ENCODE measurements around the gene CAMTA1.

Gene CAMTA1

GRCh38 chr1:7358425-7358824, 573.2 kb downstream of the CAMTA1 start:
- H3K4me1 ChIP-seq, result peaks cover 11% of the 10 kb centered on the region
- H3K4me2 ChIP-seq, result no peak overlapping the region
- H3K36me3 ChIP-seq, result no peaks in the 10 kb centered on the region
- no peak overlapping the region for H3K27ac ChIP-seq
- H3K4me3 ChIP-seq, result no peak overlapping the region
- H3K27me3 ChIP-seq, result no peaks in the 10 kb centered on the region
- TF ChIP-seq Cebpa-rat (IDR thresholded peaks at IDR 0.05), result no peak
- H4K20me1 ChIP-seq, result no peaks in the 10 kb centered on the region
- no peak overlapping the region for H3K9ac ChIP-seq
- H3K9me3 ChIP-seq, result peaks cover 4% of the 10 kb centered on the region; the same call in 1 of the 2 replicates

- Histone ChIP-seq H3K27me3 (no peaks in the 10 kb centered on the region), H3K9ac (no peak overlapping the region), H3K4me2 (no peak overlapping the region), H3K4me1 (peaks cover 17% of the 10 kb centered on the region), H3K36me3 (no peaks in the 10 kb centered on the region), H3K9me3 (peaks cover 4% of the 10 kb centered on the region; the same call in 1 of the 2 replicates), H4K20me1 (no peaks in the 10 kb centered on the region), H3K4me3 (no peak overlapping the region), H3K27ac (no peak overlapping the region)
- TF ChIP-seq Cebpa-rat (IDR thresholded peaks at IDR 0.05), result no peak
Measured at GRCh38 chr1:7360526-7360925, 575.3 kb downstream of the CAMTA1 start.

GRCh38 chr1:7362947-7363346, 577.7 kb downstream of the CAMTA1 start:
- Histone ChIP-seq H3K36me3 (no peaks in the 10 kb centered on the region), H3K27ac (no peak overlapping the region)
- no peak for TF ChIP-seq Cebpa-rat (IDR thresholded peaks at IDR 0.05)

GRCh38 chr1:7363450-7363849, 578.2 kb downstream of the CAMTA1 start:
- peak overlapping the region; percentile 67 for H3K4me2 ChIP-seq
- no peak overlapping the region for H3K4me3 ChIP-seq
- H4K20me1 ChIP-seq, result no peaks in the 10 kb centered on the region
- H3K36me3 ChIP-seq, result no peaks in the 10 kb centered on the region
- peaks cover 4% of the 10 kb centered on the region; the same call in 1 of the 2 replicates for H3K9me3 ChIP-seq
- peaks cover 36% of the 10 kb centered on the region for H3K4me1 ChIP-seq
- no peak overlapping the region for H3K9ac ChIP-seq
- no peak overlapping the region for H3K27ac ChIP-seq
- H3K27me3 ChIP-seq, result no peaks in the 10 kb centered on the region
- no peak for TF ChIP-seq Cebpa-rat (IDR thresholded peaks at IDR 0.05)

More at GRCh38 chr1:7362947-7363346, 577.7 kb downstream of the CAMTA1 start:
- Histone ChIP-seq H3K4me1 (peaks cover 36% of the 10 kb centered on the region), H3K4me3 (no peak overlapping the region), H3K4me2 (peak overlapping the region; percentile 67; the same call in 1 of the 2 replicates), H3K9me3 (peaks cover 4% of the 10 kb centered on the region; the same call in 1 of the 2 replicates), H3K9ac (no peak overlapping the region), H3K27me3 (no peaks in the 10 kb centered on the region), H4K20me1 (no peaks in the 10 kb centered on the region)

GRCh38 chr1:7365706-7366105, 580.5 kb downstream of the CAMTA1 start:
- no peak for TF ChIP-seq Cebpa-rat (IDR thresholded peaks at IDR 0.05)
- Histone ChIP-seq H3K9me3 (peaks cover 4% of the 10 kb centered on the region; the same call in 1 of the 2 replicates), H3K4me1 (peaks cover 30% of the 10 kb centered on the region), H3K4me2 (peak overlapping the region; percentile 48; the same call in 1 of the 2 replicates), H4K20me1 (no peaks in the 10 kb centered on the region), H3K4me3 (no peak overlapping the region), H3K9ac (no peak overlapping the region), H3K36me3 (no peaks in the 10 kb centered on the region), H3K27ac (no peak overlapping the region), H3K27me3 (no peaks in the 10 kb centered on the region)

GRCh38 chr1:7366286-7366954, 581.2 kb downstream of the CAMTA1 start:
- no peak for TF ChIP-seq Cebpa-rat (IDR thresholded peaks at IDR 0.05)
- Histone ChIP-seq H3K4me2 (peak overlapping the region; percentile 48), H3K4me3 (no peak overlapping the region), H3K9ac (no peak overlapping the region), H3K36me3 (no peaks in the 10 kb centered on the region), H3K9me3 (peaks cover 4% of the 10 kb centered on the region; the same call in 1 of the 2 replicates), H3K27ac (no peak overlapping the region), H4K20me1 (no peaks in the 10 kb centered on the region), H3K27me3 (no peaks in the 10 kb centered on the region), H3K4me1 (peaks cover 30% of the 10 kb centered on the region)

- Histone ChIP-seq H3K4me3 (no peak overlapping the region), H3K4me2 (peak overlapping the region; percentile 48), H3K36me3 (no peaks in the 10 kb centered on the region), H4K20me1 (no peaks in the 10 kb centered on the region), H3K4me1 (peaks cover 30% of the 10 kb centered on the region), H3K9ac (no peak overlapping the region), H3K27ac (no peak overlapping the region), H3K9me3 (peaks cover 4% of the 10 kb centered on the region; the same call in 1 of the 2 replicates), H3K27me3 (no peaks in the 10 kb centered on the region)
- TF ChIP-seq Cebpa-rat (IDR thresholded peaks at IDR 0.05), result no peak
Measured at GRCh38 chr1:7366955-7367665, 581.9 kb downstream of the CAMTA1 start.

GRCh38 chr1:7369866-7370265, 584.6 kb downstream of the CAMTA1 start:
- Histone ChIP-seq H3K4me3 (no peak overlapping the region), H3K27me3 (no peaks in the 10 kb centered on the region), H3K36me3 (no peaks in the 10 kb centered on the region), H3K4me1 (peaks cover 19% of the 10 kb centered on the region), H4K20me1 (no peaks in the 10 kb centered on the region), H3K9me3 (no peaks in the 10 kb centered on the region), H3K27ac (no peak overlapping the region), H3K4me2 (no peak overlapping the region), H3K9ac (no peak overlapping the region)
- TF ChIP-seq Cebpa-rat (IDR thresholded peaks at IDR 0.05), result no peak

GRCh38 chr1:7371926-7372325, 586.7 kb downstream of the CAMTA1 start:
- TF ChIP-seq Cebpa-rat (IDR thresholded peaks at IDR 0.05), result no peak
- Histone ChIP-seq H3K27ac (no peak overlapping the region), H3K9ac (no peak overlapping the region), H3K36me3 (no peaks in the 10 kb centered on the region), H3K4me2 (no peak overlapping the region), H4K20me1 (no peaks in the 10 kb centered on the region), H3K4me3 (no peak overlapping the region), H3K9me3 (no peaks in the 10 kb centered on the region), H3K4me1 (peaks cover 6% of the 10 kb centered on the region), H3K27me3 (no peaks in the 10 kb centered on the region)

- H3K27ac ChIP-seq, result no peak overlapping the region
- no peak for TF ChIP-seq Cebpa-rat (IDR thresholded peaks at IDR 0.05)
- no peak overlapping the region for H3K4me2 ChIP-seq
- no peaks in the 10 kb centered on the region for H3K27me3 ChIP-seq
- no peaks in the 10 kb centered on the region for H3K36me3 ChIP-seq
- no peaks in the 10 kb centered on the region for H4K20me1 ChIP-seq
- no peak overlapping the region for H3K4me3 ChIP-seq
- H3K9me3 ChIP-seq, result no peaks in the 10 kb centered on the region
- H3K9ac ChIP-seq, result no peak overlapping the region
- H3K4me1 ChIP-seq, result no peaks in the 10 kb centered on the region
Measured at GRCh38 chr1:7372477-7373120, 587.3 kb downstream of the CAMTA1 start.
